IMR-90 (cell line): ENCODE measurements around the gene CIBAR2. TPM values are rescaled to one million over a fixed set of nuclear protein-coding genes. Genes with fewer than 3 reads are reported as not detected.

Experiments used
- ATAC-seq: fragments of 200-7000 bp; cut with Tn5 transposase; 2 replicates; pipeline ENCODE4 v1.9.1; 2020; ENCODE audit warnings: low read depth, mild to moderate bottlenecking, moderate library complexity
- BruUV-seq: library from RNA; stranded (reverse); fragments of 400-500 nt; replicated peaks from 2 replicates; lab custom pipeline; 2021; lab: Mats Ljungman, UMichigan
- CTCF ChIA-PET: fragments of 300-600 bp; formaldehyde crosslinking; extraction: SDS; loops from one replicate; lab custom pipeline; 2021; ENCODE audit warnings: antibody characterized with exemption; lab: Yijun Ruan, JAX
- POLR2A ChIA-PET: fragments of 300-600 bp; sonication (Branson Sonifier 250); formaldehyde crosslinking; loops from one replicate; lab custom pipeline; 2022; ENCODE audit warnings: antibody characterized with exemption; ENCODE audit not compliant: unreplicated experiment; lab: Charles Lee
- DNase-seq: peaks from one replicate; pipeline ENCODE4 v3.0.0; 2013
- H2AFZ ChIP-seq: replicated peaks from 2 replicates; pipeline ENCODE3; 2013; ENCODE audit warnings: low read length, mild to moderate bottlenecking; ENCODE audit not compliant: poor library complexity
- H2AK5ac ChIP-seq: 2 replicates; pipeline ENCODE4 v1.6.1; 2013; ENCODE audit warnings: low read depth, low read length, inconsistent platforms
- H2AK9ac ChIP-seq: replicated peaks from 2 replicates; pipeline ENCODE3; 2013; ENCODE audit warnings: mild to moderate bottlenecking, low read depth, low read length, moderate library complexity; ENCODE audit not compliant: poor library complexity
- H2BK120ac ChIP-seq: 2 replicates; pipeline ENCODE4 v1.6.1; 2013; ENCODE audit warnings: low read depth, low read length, inconsistent platforms
- H2BK15ac ChIP-seq: 3 replicates; pipeline ENCODE4 v1.6.1; 2013; ENCODE audit warnings: low read depth, low read length, inconsistent platforms
- H2BK20ac ChIP-seq: 2 replicates; pipeline ENCODE4 v1.6.1; 2013; ENCODE audit warnings: low read depth, mild to moderate bottlenecking, inconsistent platforms, low read length, moderate library complexity
- H2BK5ac ChIP-seq: 2 replicates; pipeline ENCODE4 v1.6.1; 2013; ENCODE audit warnings: mild to moderate bottlenecking, low read depth, low read length, inconsistent platforms; ENCODE audit not compliant: poor library complexity, severe bottlenecking
- H3K14ac ChIP-seq: replicated peaks from 2 replicates; pipeline ENCODE4 v1.6.1; 2013; ENCODE audit warnings: low read depth, low read length, inconsistent platforms
- H3K18ac ChIP-seq: 2 replicates; pipeline ENCODE4 v1.6.1; 2013; ENCODE audit warnings: low read depth, low read length, control low read depth
- H3K23ac ChIP-seq: 2 replicates; pipeline ENCODE4 v1.6.1; 2013; ENCODE audit warnings: low read depth, low read length, inconsistent platforms
- H3K27ac ChIP-seq: 2 replicates; pipeline ENCODE4 v1.5.1; 2013; ENCODE audit warnings: mild to moderate bottlenecking, control low read depth, low read length; ENCODE audit not compliant: insufficient read depth
- H3K27me3 ChIP-seq: 2 replicates; pipeline ENCODE4 v1.6.1; 2013; ENCODE audit warnings: low read length; ENCODE audit not compliant: control insufficient read depth, insufficient read depth
- H3K36me3 ChIP-seq: 2 replicates; pipeline ENCODE4 v1.6.1; 2013; ENCODE audit warnings: low read length, mixed read lengths; ENCODE audit not compliant: control insufficient read depth, insufficient read depth
- H3K4ac ChIP-seq: 2 replicates; pipeline ENCODE4 v1.6.1; 2013; ENCODE audit warnings: low read depth, low read length, inconsistent platforms
- H3K4me1 ChIP-seq: 2 replicates; pipeline ENCODE4 v1.6.1; 2013; ENCODE audit warnings: low read length, mixed read lengths; ENCODE audit not compliant: control insufficient read depth, insufficient read depth
- H3K4me2 ChIP-seq: 2 replicates; pipeline ENCODE4 v1.6.1; 2013; ENCODE audit warnings: low read depth, mild to moderate bottlenecking, control low read depth, low read length, moderate library complexity
- H3K4me3 ChIP-seq: 2 replicates; pipeline ENCODE4 v1.5.1; 2013; ENCODE audit warnings: low read depth, mild to moderate bottlenecking, control low read depth, low read length, moderate library complexity; ENCODE audit not compliant: insufficient read depth
- H3K56ac ChIP-seq: 2 replicates; pipeline ENCODE4 v1.6.1; 2013; ENCODE audit warnings: low read length, inconsistent platforms; ENCODE audit not compliant: insufficient read depth; ENCODE audit errors: extremely low read depth
- H3K79me1 ChIP-seq, 2 experiments: 2 replicates each; pipeline ENCODE4 v1.6.1; 2013; ENCODE audit warnings: low read length in 2 of 2, inconsistent platforms in 1 of 2, low read depth in 1 of 2
- H3K9ac ChIP-seq: 2 replicates; pipeline ENCODE4 v1.6.1; 2013; ENCODE audit warnings: low read depth, low read length, control low read depth
- H3K9me1 ChIP-seq: 2 replicates; pipeline ENCODE4 v1.6.1; 2013; ENCODE audit warnings: low read length, inconsistent platforms; ENCODE audit not compliant: insufficient read depth
- H3K9me3 ChIP-seq: 2 replicates; pipeline ENCODE4 v1.6.1; 2013; ENCODE audit warnings: low read length; ENCODE audit not compliant: control insufficient read depth, insufficient read depth
- H4K20me1 ChIP-seq: 2 replicates; pipeline ENCODE4 v1.6.1; 2013; ENCODE audit warnings: low read length, inconsistent platforms; ENCODE audit not compliant: insufficient read depth
- H4K5ac ChIP-seq: 2 replicates; pipeline ENCODE4 v1.6.1; 2013; ENCODE audit warnings: mild to moderate bottlenecking, low read depth, low read length, control low read depth
- H4K8ac ChIP-seq, 2 experiments: 2 replicates each; pipeline ENCODE4 v1.6.1; 2013; ENCODE audit warnings: low read depth in 2 of 2, low read length in 2 of 2, control low read depth in 1 of 2, inconsistent platforms in 1 of 2
- H4K91ac ChIP-seq: 2 replicates; pipeline ENCODE4 v1.6.1; 2013; ENCODE audit warnings: low read depth, low read length, inconsistent platforms; ENCODE audit not compliant: insufficient read depth
- CEBPB ChIP-seq: IDR thresholded peaks from 2 replicates; pipeline ENCODE4 v1.6.1; 2012; ENCODE audit warnings: low read depth, low read length, improper control_type of control experiment
- NFE2L2 ChIP-seq: fragments of 150-350 bp; IDR thresholded peaks from 2 replicates; pipeline ENCODE4 v1.6.1; 2016; ENCODE audit warnings: low read depth, mild to moderate bottlenecking, low read length
- POLR2A ChIP-seq: IDR thresholded peaks from 2 replicates; pipeline ENCODE4 v1.6.1; 2012; ENCODE audit warnings: mild to moderate bottlenecking, low read depth, low read length
- RFX5 ChIP-seq: IDR thresholded peaks from 2 replicates; pipeline ENCODE4 v1.8.0; 2012; ENCODE audit warnings: low read depth, mild to moderate bottlenecking, low read length, moderate library complexity
- WGBS, 2 experiments: methylation state at CpG; one replicate each; pipeline versions ENCODE4 v1.1.5 to v1.1.7; 2013; ENCODE audit warnings: missing lambda C conversion rate in 2 of 2; ENCODE audit not compliant: insufficient read length in 1 of 2; ENCODE audit errors: extremely low coverage in 2 of 2; 5-methylcytosine and 5-hydroxymethylcytosine counted together
- dilution Hi-C: fragments of 300-500 bp; cut with HindIII; formaldehyde crosslinking; loops from one replicate; pipeline ENCODE4 v1.14.3; 2018; ENCODE audit warnings: low sequenced_read_pairs; ENCODE audit not compliant: unreplicated experiment
- in situ Hi-C: fragments of 300-500 bp; cut with MboI; formaldehyde crosslinking; loops from 3 replicates; pipeline ENCODE4 v1.14.3; 2019; ENCODE audit warnings: low sequenced_read_pairs, inconsistent platforms, mixed read lengths
- intact Hi-C: fragments of 100-400 bp; cut with micrococcal nuclease; formaldehyde crosslinking; loops from 2 replicates; pipeline ENCODE4 v1.10.0; 2022
- polyA plus RNA-seq, 3 experiments: library from polyadenylated mRNA; depleted of rRNA; stranded (reverse); fragments of >200 nt; gene quantifications; 2 replicates each; pipeline ENCODE4 v1.2.3, GENCODE V29; 2012; ENCODE audit warnings: low replicate concordance in 1 of 3
- total RNA-seq: library from RNA; depleted of rRNA; stranded (reverse); fragments of >200 nt; gene quantifications from 2 replicates; pipeline ENCODE4 v1.2.3, GENCODE V29; 2012
- TF ChIP-seq, protein P1 (sequence below): fragments of 150-350 bp; IDR thresholded peaks from 2 replicates; pipeline ENCODE4 v1.6.1; 2016; ENCODE audit warnings: low read depth, mild to moderate bottlenecking, low read length, moderate library complexity, borderline replicate concordance

CIBAR2 gene
- total and polyA plus RNA-seq, 2 of the 4 experiments (the other 2 are of a cell fraction) = 0.18 to 0.24 TPM

DNA sequence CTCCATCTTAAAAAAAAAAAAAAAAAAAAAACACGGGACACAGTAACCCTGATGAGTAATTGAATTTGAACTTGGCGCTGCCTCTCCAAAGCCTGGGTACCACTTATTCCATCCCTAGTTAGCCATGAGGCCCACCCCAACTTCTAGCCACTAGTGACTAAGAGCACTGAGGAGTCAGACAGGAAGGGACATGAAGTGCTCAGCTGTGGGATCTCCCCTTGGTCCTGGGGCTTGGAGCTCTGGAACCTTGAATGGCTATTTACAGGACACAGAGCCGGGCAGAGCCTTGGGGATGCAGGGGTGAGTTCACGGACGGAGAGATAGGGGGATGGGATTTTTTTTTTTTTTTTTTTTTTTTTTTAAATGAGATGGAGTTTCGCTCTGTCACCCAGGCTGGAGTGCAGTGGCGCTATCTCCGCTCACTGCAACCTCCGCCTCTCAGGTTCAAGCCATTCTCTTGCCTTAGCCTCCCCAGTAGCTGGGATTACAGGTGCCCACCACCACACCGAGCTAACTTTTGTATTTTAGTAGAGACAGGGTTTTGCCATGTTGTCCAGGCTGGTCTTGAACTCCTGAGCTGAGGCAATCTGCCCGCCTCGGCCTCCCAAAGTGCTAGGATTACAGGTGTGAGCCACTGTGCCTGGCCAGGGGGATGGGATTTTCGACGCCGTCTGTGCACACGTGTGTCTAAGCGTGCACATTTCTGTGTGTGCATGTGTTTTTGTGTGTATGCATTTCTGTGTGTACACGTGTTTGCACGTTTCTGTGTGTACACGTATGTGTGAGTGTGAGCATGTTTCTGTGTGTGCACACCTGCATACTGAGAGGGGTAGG lies 20.4 kb upstream of the CIBAR2 start:
- Histone ChIP-seq H3K14ac (no peak overlapping the region), H3K79me1 (no peaks in the 10 kb centered on the region), H2BK5ac (no peak overlapping the region), H3K9me3 (no peaks in the 10 kb centered on the region), H3K4me1 (peaks cover 25% of the 10 kb centered on the region), H3K27me3 (no peaks in the 10 kb centered on the region), H3K9ac (no peak overlapping the region), H3K9me1 (peaks cover 19% of the 10 kb centered on the region), H4K91ac (no peak overlapping the region), H3K36me3 (no peaks in the 10 kb centered on the region), H3K18ac (no peak overlapping the region), H3K27ac (no peak overlapping the region), H2AK9ac (no peak overlapping the region), H2AK5ac (no peak overlapping the region), H2BK120ac (no peak overlapping the region), H4K5ac (no peak overlapping the region), H3K4ac (no peak overlapping the region), H3K4me2 (no peak overlapping the region), H2AFZ (no peak overlapping the region), H3K23ac (no peak overlapping the region), H3K56ac (no peak overlapping the region), H2BK15ac (no peak overlapping the region), H4K8ac (no peak overlapping the region), H2BK20ac (no peak overlapping the region), H3K4me3 (no peak overlapping the region), H4K20me1 (no peaks in the 10 kb centered on the region)
- TF ChIP-seq POLR2A (no peak), NFE2L2 (no peak), RFX5 (no peak), CEBPB (no peak)
- TF ChIP-seq, protein P1, sequence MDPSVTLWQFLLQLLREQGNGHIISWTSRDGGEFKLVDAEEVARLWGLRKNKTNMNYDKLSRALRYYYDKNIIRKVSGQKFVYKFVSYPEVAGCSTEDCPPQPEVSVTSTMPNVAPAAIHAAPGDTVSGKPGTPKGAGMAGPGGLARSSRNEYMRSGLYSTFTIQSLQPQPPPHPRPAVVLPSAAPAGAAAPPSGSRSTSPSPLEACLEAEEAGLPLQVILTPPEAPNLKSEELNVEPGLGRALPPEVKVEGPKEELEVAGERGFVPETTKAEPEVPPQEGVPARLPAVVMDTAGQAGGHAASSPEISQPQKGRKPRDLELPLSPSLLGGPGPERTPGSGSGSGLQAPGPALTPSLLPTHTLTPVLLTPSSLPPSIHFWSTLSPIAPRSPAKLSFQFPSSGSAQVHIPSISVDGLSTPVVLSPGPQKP = no peak
- in situ Hi-C loops = no loop called here
- dilution Hi-C loops = no loop called here
- WGBS, 2 experiments = 94% methylated on average over 9 of the region's 20 CpGs; no CpG with 5 or more reads in 1 of the 2 experiments
- no peak for DNase-seq
- no peak for ATAC-seq
- intact Hi-C loops = no loop called here
- BruUV-seq = no TSS peak
- POLR2A ChIA-PET = no interaction called here
- CTCF ChIA-PET = interaction anchor here (0.6 kb wide), 1 partner anchor 1123 kb away, joined by 4 read pairs; no protein-coding TSS in a partner anchor
